Measurements from ENCODE around the gene AMHR2.
"Not testable (repeated sequence)": the region's sequence is repeated elsewhere in the genome, so short reads cannot be mapped to it uniquely, and the experiment has no call there.

AMHR2 gene

DNA sequence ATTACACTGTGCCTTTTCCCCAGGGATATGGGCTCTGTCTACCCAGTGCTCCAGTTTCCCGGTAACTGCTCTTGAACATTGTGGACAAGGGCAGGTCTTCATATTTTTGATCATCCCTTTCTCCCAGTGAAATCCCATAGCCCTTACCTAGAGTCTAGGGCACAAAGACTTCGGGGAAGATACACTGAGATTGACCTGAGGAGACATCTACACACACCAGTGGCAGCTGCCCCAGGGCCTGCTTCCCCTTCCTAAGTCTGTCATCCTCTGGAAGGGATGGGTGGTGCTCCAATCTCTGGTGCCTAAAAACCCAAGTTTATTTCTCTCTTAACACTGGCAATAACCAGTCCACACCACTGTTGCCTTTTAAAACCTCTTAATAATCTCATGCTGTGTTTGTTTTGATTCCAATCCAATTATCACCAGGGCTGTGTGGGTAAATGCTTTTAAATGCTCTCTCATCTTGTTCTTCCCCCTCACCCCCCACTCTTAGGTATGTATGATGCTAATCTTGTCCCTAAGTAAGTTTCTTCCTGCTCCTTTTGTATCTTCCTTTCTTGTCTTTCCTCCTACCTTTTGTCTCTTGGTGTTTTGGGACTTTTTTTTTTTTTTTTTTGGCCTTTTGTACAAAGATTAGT lies 7.8 kb upstream of the AMHR2 start:
- DNase-seq = not testable (repeated sequence)

DNA sequence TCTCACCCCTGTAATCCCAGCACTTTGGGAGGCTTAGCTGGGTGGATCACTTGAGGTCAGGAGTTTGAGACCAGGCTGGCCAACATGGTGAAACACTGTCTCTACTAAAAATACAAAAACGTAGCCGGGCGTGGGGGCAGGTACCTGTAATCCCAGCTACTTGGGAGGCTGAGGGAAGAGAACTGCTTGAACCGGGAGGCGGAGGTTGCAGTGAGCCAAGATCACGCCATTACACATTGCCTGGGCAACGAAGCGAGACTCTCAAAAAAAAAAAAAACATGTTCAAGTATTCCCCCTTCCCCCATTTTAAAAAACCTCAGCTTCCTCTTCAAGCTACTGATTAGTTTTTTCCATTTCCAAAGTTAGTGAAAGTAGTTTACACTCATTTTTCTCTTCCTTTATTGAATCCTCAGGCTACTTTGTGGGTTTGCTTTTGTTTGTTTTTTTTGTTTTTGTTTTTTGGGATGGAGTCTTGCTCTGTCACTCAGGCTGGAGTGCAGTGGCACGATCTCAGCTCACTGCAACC lies 6.3 kb upstream of the AMHR2 start:
- not testable (repeated sequence) for DNase-seq

DNA sequence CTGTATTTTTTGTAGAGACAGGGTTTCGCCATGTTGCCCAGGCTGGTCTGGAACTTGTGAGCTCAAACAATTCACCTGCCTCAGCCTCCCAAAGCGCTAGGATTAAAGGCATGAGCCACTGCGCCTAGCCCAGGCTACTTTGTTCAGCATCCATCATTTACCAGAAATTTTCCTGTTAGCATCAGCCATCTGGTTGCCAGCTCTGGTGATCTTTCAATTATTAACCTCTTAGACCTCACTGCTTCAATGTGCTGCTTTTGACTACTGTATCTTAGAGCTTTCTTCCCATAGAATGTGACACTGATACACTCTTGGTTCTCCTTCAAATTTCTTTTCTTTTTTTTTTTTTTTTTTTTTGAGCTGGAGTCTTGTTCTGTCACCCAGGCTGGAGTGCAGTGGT lies 5.4 kb upstream of the AMHR2 start:
- DNase-seq = no peak

DNA sequence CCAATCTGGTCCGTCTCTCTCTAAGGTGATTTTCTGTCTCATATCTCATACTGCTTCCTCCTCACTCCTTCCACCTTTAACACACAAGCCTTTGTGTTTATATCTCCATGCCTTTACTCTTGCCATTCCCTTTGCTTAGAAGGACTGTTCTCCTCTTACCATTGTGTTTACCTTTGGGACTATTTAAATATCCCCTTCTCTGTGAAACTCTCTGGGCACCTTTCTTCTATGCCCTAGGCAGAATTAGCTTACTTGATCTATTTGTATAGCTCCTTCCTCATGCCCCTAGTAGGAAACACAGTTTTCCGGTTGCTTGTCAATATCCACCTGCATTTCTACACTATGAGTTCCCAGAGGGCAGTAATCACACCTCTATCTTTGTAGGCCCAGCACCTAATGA lies 3.9 kb upstream of the AMHR2 start:
- no peak for DNase-seq

DNA sequence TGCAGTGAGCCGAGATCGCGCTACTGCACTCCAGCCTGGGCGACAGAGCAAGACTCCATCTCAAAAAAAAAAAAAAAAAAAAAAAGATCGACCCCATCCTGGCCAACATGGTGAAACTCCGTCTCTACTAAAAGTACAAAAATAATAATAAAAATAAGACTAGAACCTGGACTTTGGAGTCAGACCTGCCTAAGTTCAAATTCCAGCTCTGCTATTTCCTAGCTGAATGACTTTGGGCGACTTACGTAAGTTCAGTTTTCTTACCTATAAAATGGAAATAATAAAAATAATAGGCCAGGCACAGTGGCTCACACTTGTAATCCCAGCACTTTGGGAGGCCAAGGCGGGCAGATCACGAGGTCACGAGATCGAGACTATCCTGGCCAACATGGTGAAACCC lies 1.4 kb upstream of the AMHR2 start:
- DNase-seq = not testable (repeated sequence)

DNA sequence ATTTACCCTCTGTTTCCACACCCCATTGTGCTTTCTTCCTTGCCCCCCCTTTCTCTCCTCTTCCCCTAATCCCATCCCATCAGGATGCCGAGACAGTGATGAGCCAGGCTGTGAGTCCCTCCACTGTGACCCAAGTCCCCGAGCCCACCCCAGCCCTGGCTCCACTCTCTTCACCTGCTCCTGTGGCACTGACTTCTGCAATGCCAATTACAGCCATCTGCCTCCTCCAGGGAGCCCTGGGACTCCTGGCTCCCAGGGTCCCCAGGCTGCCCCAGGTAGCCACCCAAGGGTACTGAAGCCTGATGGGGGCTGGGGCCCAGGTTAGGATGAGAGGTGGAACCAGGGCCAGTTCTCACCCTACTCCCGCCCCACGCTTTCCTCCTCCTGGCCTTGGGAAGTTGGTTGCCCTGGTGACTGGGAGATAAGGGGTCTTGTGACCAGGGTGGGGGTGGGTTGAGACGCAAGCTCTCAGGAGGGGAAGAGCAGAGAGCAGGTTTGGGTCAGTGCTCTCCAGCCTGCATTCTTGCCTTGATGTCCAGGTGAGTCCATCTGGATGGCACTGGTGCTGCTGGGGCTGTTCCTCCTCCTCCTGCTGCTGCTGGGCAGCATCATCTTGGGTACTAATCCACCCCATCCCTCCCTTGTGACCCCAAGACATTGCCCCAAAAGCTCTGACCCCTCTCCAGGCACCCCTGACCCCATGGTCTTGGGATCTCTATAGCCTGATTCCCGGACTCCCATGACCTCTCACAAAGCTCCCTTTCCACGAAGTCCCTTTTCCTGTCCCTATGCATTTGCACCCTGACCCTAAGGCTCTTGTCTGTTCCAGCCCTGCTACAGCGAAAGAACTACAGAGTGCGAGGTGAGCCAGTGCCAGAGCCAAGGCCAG lies 1.2 kb downstream of the AMHR2 start:
- no peak for DNase-seq

DNA sequence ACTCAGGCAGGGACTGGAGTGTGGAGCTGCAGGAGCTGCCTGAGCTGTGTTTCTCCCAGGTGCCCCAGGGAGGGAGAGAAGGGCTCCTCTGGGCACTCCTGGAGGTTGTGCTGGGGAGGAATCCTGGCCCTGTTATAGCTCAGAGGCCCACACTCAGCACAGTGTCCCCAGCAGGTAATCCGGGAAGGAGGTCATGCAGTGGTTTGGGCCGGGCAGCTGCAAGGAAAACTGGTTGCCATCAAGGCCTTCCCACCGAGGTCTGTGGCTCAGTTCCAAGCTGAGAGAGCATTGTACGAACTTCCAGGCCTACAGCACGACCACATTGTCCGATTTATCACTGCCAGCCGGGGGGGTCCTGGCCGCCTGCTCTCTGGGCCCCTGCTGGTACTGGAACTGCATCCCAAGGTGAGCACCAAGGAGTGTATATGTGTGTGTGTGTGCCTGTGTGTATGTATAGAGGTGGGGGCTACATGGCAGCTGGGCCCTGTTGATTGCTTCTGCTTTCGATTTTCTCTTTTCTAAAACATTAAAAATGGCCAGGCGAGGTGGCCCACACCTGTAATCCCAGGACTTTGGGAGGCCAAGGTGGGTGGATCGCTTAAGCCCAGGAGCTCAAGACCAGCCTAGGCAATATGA lies 2.0 kb downstream of the AMHR2 start:
- no peak for DNase-seq

DNA sequence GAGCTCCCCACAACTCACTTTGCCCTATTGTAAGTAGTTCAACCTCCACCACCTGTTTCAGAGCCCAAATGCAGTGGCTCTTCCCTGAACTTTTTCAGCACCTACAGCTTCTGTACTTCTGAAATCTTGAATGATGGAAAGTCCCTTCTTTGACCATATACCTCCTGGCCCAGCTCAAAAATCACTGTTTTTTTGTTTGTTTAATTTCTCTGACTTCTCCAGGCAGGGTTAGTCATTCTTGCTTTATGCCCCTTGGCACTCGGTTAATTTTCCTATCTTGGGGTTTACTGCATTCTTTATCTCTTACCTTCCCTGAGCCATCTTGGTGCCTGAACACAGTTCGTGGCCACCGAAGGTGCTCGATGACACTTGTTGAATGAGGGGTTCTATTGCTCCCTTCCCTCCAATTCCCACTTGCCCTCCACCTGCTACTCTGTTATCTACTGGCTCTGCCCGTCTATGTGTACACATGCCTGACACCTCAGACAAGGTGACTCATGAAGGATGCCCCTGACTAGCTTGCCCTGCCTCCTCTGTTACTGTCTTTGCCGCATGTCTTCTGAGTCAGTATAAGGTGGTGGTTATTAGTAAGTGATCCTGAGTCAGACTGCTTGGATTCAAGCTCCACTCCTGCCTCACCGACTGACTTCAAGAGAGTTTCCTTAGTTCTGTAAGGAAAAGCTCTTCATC lies 4.4 kb downstream of the AMHR2 start:
- no peak for DNase-seq

DNA sequence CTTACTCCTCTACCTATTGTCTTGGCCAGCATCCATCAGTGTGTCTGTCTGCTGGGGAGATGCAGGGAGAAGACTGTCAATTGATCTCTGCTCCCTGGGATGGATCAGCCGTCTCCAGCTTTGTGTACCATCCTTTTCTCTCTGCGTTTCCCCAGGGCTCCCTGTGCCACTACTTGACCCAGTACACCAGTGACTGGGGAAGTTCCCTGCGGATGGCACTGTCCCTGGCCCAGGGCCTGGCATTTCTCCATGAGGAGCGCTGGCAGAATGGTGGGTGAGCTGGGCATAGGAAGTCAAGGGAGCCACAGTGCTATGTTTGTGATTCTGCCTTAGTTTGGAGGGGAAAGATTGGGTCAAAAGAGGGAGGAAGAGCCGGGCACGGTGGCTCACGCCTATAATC lies 5.1 kb downstream of the AMHR2 start:
- no peak for DNase-seq

DNA sequence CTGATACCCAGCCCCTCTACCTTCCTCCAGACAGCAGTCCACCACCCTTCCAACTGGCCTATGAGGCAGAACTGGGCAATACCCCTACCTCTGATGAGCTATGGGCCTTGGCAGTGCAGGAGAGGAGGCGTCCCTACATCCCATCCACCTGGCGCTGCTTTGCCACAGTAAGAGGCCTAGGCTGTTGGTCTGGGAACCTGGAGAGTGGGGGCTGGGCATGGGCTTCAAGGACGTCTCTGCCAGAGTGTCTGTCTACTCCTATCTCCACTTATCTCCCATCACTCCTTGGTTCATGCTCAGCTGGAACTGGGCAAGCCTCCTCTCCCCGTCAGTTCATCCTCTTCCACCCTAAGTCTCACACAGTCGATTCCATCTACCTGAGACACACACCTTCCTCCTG lies 6.5 kb downstream of the AMHR2 start:
- no peak for DNase-seq

DNA sequence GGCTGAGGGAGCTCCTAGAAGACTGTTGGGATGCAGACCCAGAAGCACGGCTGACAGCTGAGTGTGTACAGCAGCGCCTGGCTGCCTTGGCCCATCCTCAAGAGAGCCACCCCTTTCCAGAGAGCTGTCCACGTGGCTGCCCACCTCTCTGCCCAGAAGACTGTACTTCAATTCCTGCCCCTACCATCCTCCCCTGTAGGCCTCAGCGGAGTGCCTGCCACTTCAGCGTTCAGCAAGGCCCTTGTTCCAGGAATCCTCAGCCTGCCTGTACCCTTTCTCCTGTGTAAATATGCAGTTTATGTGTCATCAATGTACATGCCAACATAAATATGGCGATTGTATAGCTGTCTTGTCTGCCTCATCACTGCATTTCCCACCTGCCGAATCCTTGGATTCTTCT lies 7.5 kb downstream of the AMHR2 start:
- DNase-seq = no peak

DNA sequence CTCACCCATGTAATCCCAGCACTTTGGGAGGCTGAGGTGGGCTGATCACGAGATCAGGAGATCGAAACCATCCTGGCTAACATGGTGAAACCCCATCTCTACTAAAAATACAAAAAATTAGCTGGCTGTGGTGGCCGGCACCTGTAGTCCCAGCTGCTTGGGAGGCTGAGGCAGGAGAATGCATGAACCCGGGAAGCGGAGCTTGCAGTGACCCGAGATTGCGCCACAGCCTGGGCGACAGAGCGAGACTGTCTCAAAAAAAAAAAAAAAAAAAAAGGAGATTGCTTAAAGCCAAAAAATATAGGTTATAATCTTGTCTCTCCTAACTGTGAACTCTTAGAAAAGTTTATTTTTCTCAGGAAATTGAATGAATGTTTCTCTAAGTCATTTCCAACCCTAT lies 11.7 kb downstream of the AMHR2 start:
- not testable (repeated sequence) for DNase-seq

DNA sequence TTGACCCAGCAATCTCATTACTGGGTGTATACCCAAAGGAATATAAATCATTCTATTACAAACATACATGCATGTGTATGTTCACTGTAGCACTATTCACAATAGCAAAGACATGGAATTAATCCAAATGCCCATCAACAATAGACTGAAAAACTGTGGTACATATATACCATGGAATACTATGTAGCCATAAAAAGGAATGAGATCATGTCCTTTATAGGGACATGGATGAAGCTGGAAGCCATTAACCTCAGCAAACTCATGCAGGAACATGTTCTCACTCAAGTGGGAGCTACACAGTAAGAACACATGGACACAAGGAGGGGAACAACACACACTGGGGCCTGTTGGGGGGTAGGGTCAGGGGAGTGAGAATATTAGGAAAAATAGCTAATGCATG lies 15.9 kb downstream of the AMHR2 start:
- not testable (repeated sequence) for DNase-seq

DNA sequence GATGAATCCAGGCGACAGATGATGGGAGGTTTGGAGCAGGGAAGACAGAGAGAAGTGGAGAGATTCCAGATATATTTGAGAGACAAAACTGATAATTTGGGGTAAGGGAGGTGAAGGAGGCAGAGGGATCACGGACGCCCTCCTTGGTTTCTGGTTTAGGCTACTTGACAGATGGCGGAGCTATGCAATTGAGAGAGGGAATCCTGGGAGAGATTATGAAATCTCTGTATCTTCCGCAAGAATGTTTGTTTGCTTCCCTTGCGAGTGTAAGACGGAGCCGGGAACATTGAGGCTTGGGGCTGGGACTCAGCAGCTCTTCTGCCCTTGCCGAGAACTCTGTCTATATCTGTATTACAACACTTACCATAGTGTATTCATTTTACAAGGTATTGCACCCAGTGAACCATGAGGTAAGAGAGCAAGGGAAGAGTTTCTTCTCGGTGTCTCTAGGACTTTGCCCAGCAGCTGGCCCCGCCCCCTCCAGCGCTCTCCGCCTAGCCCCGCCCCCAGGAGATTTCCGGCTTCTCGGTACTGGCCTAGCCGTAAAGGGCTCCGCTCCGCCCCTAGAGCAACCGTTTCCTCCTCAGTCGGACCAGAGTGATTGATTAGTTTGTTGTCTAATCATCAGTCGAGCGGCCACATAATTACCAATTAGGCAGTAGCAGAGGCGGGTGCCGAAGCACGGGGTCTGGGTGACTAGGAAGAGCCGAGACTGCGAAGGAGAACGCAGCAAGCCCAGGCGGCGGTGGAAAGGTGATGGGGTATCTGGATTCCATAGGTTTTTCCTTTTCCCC lies 17.6 kb downstream of the AMHR2 start, which contains the start of gene PRR13:
PRR13 (plus strand) TSS at position 695 of the 794 bp plus-strand sequence. CDS start 981 bp downstream, outside the sequence.
- DNase-seq = peak; percentile 94

DNA sequence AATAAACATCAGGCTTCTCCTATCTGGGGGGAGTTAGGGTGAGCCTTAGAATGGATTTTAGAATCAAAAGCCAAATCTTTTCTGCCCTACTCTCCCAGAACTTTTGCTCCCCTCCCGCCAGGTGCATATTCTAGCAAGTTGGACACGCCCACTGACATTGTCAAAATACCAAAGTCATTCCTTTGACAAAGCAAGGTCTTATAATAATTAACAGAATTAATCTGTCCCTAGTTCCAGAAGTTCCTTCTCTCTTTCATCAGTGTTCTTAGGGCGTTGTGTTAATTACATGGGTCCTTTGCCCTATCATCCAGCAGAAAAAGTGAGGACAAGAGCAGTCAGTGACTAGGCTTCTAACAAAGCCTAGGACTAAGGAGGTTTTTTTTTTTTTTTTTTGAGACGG lies 20.3 kb downstream of the AMHR2 start:
- DNase-seq = no peak

DNA sequence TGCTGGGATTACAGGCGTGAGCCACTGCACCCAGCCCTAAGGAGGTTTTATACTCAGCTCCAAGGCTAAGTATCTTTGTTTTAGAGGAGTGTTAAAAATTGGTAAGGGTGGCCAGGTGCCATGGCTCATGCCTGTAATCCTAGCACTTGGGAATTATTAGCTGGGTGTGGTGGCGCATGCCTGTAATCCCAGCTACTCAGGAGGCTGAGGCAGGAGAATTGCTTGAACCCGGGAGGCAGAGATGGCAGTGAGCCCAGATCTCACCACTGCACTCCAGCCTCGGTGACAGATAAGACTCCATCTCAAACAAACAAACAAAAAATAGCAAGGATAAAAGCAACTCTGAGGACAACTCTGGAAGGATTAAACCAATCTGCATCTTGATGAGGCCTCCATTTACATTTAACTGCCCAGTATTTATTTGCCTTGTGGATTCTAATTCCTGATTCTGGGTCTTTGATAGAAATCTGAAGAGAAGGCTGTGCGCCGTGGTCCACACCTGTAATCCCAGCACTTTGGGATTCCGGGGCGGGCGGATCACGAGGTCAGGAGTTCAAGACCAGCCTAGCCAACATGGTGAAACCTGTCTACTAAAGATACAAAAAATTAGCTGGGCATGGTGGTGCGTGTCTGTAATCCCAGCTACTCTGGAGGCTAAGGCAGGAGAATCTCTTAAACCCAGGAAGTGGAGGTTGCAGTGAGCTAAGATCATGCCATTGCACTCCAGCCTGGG lies 21.1 kb downstream of the AMHR2 start:
- DNase-seq = not testable (repeated sequence)

DNA sequence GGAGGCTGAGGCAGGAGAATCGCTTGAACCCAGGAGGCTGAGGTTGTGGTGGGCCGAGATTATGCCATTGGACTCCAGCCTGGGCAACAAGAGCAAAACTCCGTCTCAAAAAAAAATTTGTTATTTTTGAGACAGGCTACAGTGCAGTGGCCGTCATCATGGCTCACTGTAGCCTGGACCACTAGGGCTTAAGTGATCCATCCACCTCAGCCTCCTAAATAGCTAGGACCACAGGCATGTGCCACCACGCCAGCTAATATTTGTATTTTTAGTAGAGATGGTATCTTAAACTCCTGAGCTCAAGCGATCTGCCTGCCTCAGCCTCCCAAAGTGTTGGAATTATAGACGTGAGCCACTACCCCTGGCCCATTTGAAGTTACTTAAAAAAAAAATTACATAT lies 27.3 kb downstream of the AMHR2 start:
- no peak for DNase-seq

DNA sequence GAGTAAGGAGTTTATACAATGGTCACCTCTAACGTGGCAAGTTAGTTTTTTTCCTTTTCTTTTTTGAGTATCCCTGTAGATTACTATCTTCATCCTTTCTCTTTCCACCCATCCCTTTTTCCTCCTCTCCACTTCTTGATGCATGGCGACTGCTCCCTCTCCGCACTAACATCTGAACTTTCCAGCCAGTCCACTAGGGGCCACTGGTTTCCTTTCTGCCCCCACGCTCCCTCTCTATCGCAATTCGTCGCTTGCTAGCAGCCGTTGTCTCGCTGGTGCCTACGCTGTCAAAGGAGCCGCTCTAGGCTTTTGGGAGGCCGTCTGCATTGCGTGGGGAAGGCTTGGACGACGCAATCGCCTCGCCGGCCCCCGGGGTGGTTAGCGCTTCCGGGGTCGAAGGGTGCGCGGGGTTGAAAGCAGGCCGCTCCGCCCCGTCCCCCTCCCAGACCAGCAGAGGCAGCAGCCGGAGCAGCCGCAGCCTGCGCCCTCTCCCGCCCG lies 28.1 kb downstream of the AMHR2 start, which contains the start of gene PCBP2:
PCBP2 (plus strand) TSS at position 442 of the 498 bp plus-strand sequence. CDS start 2,699 bp downstream, outside the sequence.
- peak; percentile 95 for DNase-seq

DNA sequence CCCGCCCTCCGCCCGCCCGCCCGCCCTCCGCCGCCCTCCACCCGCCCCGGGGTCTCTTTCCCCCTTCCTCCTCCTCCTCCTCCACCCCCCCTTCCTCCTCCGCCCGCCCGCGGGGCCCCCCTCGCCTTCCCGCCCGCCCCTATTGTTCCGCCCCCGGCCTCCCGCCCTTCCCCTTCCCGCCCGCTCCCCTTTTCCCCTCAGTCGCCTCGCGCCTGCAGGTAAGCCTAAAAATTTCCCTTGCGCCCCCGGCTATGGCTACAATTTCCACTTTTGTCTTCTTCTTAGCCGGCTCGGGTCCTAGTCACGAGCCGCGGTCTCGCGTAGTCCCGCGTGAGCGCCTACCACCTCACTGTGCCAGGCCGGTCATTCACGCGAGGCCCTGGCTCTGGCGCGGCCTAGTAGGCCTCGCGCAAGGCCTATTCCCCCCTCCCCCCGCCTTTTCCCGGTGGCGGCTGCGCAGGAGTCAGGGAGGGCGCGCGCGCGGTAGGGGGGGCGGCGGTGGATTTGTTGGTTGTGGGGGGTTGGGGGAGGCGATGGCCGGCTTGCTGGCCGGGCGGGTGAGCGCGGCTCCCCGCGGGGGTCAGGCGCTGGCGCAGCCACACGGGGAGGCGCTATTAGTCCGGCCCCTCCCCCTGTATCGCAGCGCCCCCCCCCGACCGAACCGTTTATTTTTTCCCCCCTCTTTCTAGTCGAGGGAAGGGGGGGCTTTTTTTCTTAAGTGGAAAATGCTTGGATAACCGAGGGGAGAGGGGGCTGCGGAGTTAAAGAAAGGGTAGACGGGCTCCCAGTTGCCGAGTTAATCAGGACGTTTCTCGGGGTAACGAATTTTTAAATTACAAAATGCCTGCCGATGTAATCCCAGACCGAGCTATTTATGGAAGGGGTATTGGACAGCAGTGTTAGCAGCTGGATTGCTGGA lies 28.8 kb downstream of the AMHR2 start:
- DNase-seq = peak; percentile 69
